GM19351 (cell line): Measurements from ENCODE around the gene FLT1.

ENCODE experiments used
- ATAC-seq: cut with Tn5 transposase; IDR thresholded peaks from one replicate; pipeline ENCODE4 v1.9.1; 2021; ENCODE audit warnings: mild to moderate bottlenecking, moderate library complexity; ENCODE audit not compliant: unreplicated experiment

The FLT1 gene

GRCh38 chr13:28258417-28258816 is 236.5 kb downstream of the FLT1 start:
- no peak for ATAC-seq

- ATAC-seq = no peak
Measured at GRCh38 chr13:28257305-28257704, 237.6 kb downstream of the FLT1 start.

GRCh38 chr13:28252547-28252946 is 242.4 kb downstream of the FLT1 start:
- no peak for ATAC-seq

GRCh38 chr13:28251466-28251865 is 243.5 kb downstream of the FLT1 start:
- ATAC-seq = no peak

DNA sequence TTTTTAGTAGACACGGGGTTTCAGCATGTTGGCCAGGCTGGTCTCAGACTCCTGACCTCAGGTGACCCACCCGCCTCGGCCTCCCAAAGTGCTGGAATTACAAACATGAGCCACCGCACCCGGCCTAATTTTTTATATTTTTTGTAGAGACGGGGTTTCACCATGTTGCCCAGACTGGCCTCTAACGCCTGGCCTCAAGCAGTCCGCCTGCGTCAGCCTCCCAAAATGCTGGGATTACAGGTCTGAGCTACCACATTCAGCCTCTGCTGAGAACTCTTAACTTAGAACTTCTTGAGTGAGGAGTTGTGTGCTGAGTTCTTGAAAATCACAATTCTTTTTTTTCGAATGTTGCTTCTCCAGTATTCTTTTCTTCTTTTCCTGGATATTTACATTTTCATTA is 244.4 kb downstream of the FLT1 start:
- ATAC-seq = no peak
